SK-N-SH treated with all-trans-retinoic acid at 6 μM for 48 hours (cell line): ENCODE data around the gene POLH.
"Not testable (repeated sequence)": the region's sequence is repeated elsewhere in the genome, so short reads cannot be mapped to it uniquely, and the experiment has no call there.

ENCODE experiments used
- ATAC-seq: fragments of 200-7000 bp; cut with Tn5 transposase; 3 replicates; pipeline ENCODE4 v1.9.1; 2020; ENCODE audit warnings: mild to moderate bottlenecking, moderate library complexity
- ARNTL ChIP-seq: fragments of 450-650 bp; formaldehyde crosslinking; IDR thresholded peaks from 2 replicates; pipeline ENCODE4 v1.5.0; 2020; ENCODE audit warnings: low read depth, mild to moderate bottlenecking, moderate library complexity, borderline replicate concordance
- BACH2 ChIP-seq: fragments of 250-450 bp; sonication (Bioruptor Pico); IDR thresholded peaks from 2 replicates; pipeline ENCODE4 v1.9.0; 2021; ENCODE audit warnings: mild to moderate bottlenecking, borderline replicate concordance
- CREB5 ChIP-seq: fragments of 250-450 bp; sonication (Bioruptor Pico); IDR thresholded peaks from 2 replicates; pipeline ENCODE4 v1.5.1; 2020; ENCODE audit warnings: low read depth, mild to moderate bottlenecking, moderate library complexity
- CSDC2 ChIP-seq: fragments of 250-450 bp; sonication (Bioruptor Pico); IDR thresholded peaks from 2 replicates; pipeline ENCODE4 v1.5.0; 2020; ENCODE audit warnings: mild to moderate bottlenecking, moderate library complexity
- ESRRG ChIP-seq: fragments of 250-450 bp; sonication (Bioruptor Pico); IDR thresholded peaks from 2 replicates; pipeline ENCODE4 v1.6.1; 2021; ENCODE audit warnings: mild to moderate bottlenecking
- OSR1 ChIP-seq: fragments of 250-450 bp; sonication (Bioruptor Pico); IDR thresholded peaks from 2 replicates; pipeline ENCODE4 v1.8.0; 2022; ENCODE audit warnings: moderate library complexity, mild to moderate bottlenecking, inconsistent platforms
- PATZ1 ChIP-seq: fragments of 250-450 bp; sonication (Bioruptor Pico); IDR thresholded peaks from 2 replicates; pipeline ENCODE4 v1.8.0; 2020; ENCODE audit warnings: mild to moderate bottlenecking, moderate library complexity, borderline replicate concordance
- PPARA ChIP-seq: fragments of 250-450 bp; sonication (Bioruptor Pico); IDR thresholded peaks from 2 replicates; pipeline ENCODE4 v1.5.0; 2020; ENCODE audit warnings: mild to moderate bottlenecking, borderline replicate concordance
- RARB ChIP-seq: fragments of 250-450 bp; sonication (Bioruptor Pico); IDR thresholded peaks from 2 replicates; pipeline ENCODE4 v1.8.0; 2021; ENCODE audit warnings: mild to moderate bottlenecking, moderate library complexity
- SNAI2 ChIP-seq: fragments of 250-450 bp; sonication (Bioruptor Pico); IDR thresholded peaks from 2 replicates; pipeline ENCODE4 v1.5.0; 2020; ENCODE audit warnings: mild to moderate bottlenecking, moderate library complexity
- TOX ChIP-seq: fragments of 250-450 bp; sonication (Bioruptor Pico); IDR thresholded peaks from 2 replicates; pipeline ENCODE4 v1.8.0; 2021; ENCODE audit warnings: mild to moderate bottlenecking, moderate library complexity, borderline replicate concordance
- TSHZ2 ChIP-seq: fragments of 250-450 bp; sonication (Bioruptor Pico); IDR thresholded peaks from 2 replicates; pipeline ENCODE4 v1.5.0; 2020; ENCODE audit warnings: mild to moderate bottlenecking, moderate library complexity
- ZC3H10 ChIP-seq: fragments of 250-450 bp; sonication (Bioruptor Pico); IDR thresholded peaks from 2 replicates; pipeline ENCODE4 v1.5.1; 2021; ENCODE audit warnings: mild to moderate bottlenecking, moderate library complexity
- ZFP3 ChIP-seq: fragments of 250-450 bp; sonication (Bioruptor Pico); IDR thresholded peaks from 2 replicates; pipeline ENCODE4 v1.5.0; 2020; ENCODE audit warnings: mild to moderate bottlenecking, moderate library complexity
- ZFP30 ChIP-seq: fragments of 450-650 bp; formaldehyde crosslinking; IDR thresholded peaks from 2 replicates; pipeline ENCODE4 v1.5.0; 2022; ENCODE audit warnings: mild to moderate bottlenecking, moderate library complexity
- ZNF565 ChIP-seq: fragments of 450-650 bp; formaldehyde crosslinking; conservative IDR thresholded peaks from 2 replicates; pipeline ENCODE4 v1.5.0; 2020; ENCODE audit warnings: low read depth, mild to moderate bottlenecking, moderate library complexity
- ZNF70 ChIP-seq: fragments of 450-650 bp; formaldehyde crosslinking; IDR thresholded peaks from 2 replicates; pipeline ENCODE4 v1.5.0; 2020; ENCODE audit warnings: mild to moderate bottlenecking, moderate library complexity
- ZNF8 ChIP-seq: fragments of 450-650 bp; formaldehyde crosslinking; IDR thresholded peaks from 2 replicates; pipeline ENCODE4 v1.5.0; 2020; ENCODE audit warnings: mild to moderate bottlenecking, moderate library complexity

The POLH gene

GRCh38 chr6:43584892-43585570, 9.0 kb downstream of the POLH start (continued):
- TF ChIP-seq PATZ1 (CRISPR knock-in tag) (no peak), CSDC2 (CRISPR knock-in tag) (no peak), ZC3H10 (CRISPR knock-in tag) (no peak)

GRCh38 chr6:43588194-43588593, 12.2 kb downstream of the POLH start:
- no peak for ATAC-seq
- TF ChIP-seq BACH2 (no peak), ZNF70 (CRISPR knock-in tag) (no peak), PPARA (CRISPR knock-in tag) (no peak), ZFP30 (CRISPR knock-in tag) (no peak), ZFP3 (CRISPR knock-in tag) (no peak), ESRRG (CRISPR knock-in tag) (no peak), RARB (no peak), OSR1 (no peak), CREB5 (CRISPR knock-in tag) (no peak), SNAI2 (CRISPR knock-in tag) (no peak), ZNF8 (CRISPR knock-in tag) (no peak), TSHZ2 (CRISPR knock-in tag) (no peak), ZNF565 (CRISPR knock-in tag) (no peak), CSDC2 (CRISPR knock-in tag) (no peak), TOX (CRISPR knock-in tag) (no peak), ZC3H10 (CRISPR knock-in tag) (no peak)

GRCh38 chr6:43589564-43589963, 13.6 kb downstream of the POLH start:
- ATAC-seq = not testable (repeated sequence)

GRCh38 chr6:43593938-43594337, 18.0 kb downstream of the POLH start:
- TF ChIP-seq RARB (no peak), PPARA (CRISPR knock-in tag) (no peak), SNAI2 (CRISPR knock-in tag) (no peak), PATZ1 (CRISPR knock-in tag) (no peak), ZNF70 (CRISPR knock-in tag) (no peak), CREB5 (CRISPR knock-in tag) (no peak), ZFP3 (CRISPR knock-in tag) (no peak), TOX (CRISPR knock-in tag) (no peak), ARNTL (no peak)
- no peak for ATAC-seq
